ENCODE measurements around the gene OR1N2.
"Not testable (repeated sequence)": the region's sequence is repeated elsewhere in the genome, so short reads cannot be mapped to it uniquely, and the experiment has no call there.

Gene OR1N2

DNA sequence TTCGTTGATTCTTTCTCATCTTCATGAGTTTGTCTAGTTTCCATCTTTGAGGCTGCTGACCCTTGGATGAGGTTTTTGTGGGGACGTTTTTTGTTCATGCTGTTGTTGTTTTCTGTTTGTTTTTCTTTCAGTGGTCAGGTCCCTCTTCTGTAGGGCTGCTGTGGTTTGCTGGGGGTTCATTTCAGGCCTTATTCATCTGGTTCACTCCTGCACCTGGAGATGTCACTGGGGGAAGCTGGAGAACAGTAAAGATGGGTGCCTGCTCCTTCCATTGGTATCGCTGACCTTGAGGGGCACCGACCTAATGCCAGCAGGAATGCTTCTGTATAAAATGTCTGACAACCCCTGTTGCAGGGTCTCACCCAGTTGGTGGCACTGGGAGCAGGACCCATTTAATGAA, 8.5 kb downstream of the OR1N2 start:
- TF ChIP-seq, protein P1, sequence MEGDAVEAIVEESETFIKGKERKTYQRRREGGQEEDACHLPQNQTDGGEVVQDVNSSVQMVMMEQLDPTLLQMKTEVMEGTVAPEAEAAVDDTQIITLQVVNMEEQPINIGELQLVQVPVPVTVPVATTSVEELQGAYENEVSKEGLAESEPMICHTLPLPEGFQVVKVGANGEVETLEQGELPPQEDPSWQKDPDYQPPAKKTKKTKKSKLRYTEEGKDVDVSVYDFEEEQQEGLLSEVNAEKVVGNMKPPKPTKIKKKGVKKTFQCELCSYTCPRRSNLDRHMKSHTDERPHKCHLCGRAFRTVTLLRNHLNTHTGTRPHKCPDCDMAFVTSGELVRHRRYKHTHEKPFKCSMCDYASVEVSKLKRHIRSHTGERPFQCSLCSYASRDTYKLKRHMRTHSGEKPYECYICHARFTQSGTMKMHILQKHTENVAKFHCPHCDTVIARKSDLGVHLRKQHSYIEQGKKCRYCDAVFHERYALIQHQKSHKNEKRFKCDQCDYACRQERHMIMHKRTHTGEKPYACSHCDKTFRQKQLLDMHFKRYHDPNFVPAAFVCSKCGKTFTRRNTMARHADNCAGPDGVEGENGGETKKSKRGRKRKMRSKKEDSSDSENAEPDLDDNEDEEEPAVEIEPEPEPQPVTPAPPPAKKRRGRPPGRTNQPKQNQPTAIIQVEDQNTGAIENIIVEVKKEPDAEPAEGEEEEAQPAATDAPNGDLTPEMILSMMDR (IDR thresholded peaks at IDR 0.05; ENCODE audit: control extremely low read depth, extremely low read depth, low read depth, missing control alignments), result no peak
- ChIA-PET POLR2A (no interaction called here), CTCF (no interaction called here)
- no peak for DNase-seq (ENCODE audit: extremely low spot score)

DNA sequence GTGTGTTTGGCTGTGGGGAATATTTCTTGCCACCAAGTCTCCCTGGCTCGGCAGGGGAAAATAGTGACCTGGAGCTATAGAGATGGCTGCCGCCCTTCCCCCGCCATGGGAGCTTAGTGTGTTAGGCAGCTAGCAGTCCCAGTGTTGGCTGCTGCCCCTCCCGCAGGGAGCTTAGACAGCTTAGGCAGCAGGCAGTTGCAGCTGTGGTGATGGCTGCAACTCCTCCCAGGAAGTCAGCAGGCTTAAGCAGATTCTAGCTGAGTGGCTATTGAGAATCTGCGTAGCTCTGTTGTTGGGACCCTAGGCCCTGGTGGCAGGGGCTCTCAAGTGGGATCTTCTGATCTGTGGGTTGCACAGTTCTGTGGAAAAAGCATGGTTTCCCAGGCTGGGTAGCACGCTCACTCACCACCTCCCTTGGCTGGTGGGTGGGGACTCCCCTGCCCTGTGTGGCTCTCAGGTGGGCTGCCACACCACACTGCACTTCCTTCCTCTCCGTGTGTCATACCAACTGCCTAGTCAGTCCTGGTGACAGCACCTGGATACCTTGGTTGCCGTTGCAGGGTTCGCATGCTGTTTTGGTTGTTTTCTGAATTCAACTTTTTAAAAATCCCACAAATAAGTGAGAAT, 9.3 kb downstream of the OR1N2 start:
- POLR2A ChIA-PET, result no interaction called here

DNA sequence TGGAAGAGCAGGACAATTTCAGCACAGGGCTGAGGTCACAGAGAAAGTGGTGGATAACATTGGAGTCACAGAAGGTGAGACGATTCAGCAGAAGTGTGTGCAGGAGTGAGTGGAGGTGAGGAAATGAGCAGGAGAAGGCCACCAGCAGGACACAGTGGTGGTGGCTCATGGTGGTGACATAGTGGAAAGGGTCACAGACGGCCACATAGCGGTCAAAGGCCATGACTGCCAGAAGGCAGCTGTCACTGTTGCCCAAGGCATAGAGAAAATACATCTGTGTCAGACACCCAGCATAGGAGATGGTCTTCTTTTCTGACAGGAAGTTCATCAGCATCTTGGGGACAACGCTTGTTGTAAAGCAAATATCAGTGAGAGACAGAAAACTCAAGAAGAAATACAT, 15.0 kb downstream of the OR1N2 start:
- CTCF ChIA-PET, result no interaction called here
- POLR2A ChIA-PET, result no interaction called here
- DNase-seq (ENCODE audit: extremely low spot score), result no peak
- TF ChIP-seq, protein P1 (IDR thresholded peaks at IDR 0.05; ENCODE audit: control extremely low read depth, extremely low read depth, low read depth, missing control alignments), result no peak

More for the DNA sequence above, 9.3 kb downstream of the OR1N2 start:
- CTCF ChIA-PET, result no interaction called here
- TF ChIP-seq, protein P1 (IDR thresholded peaks at IDR 0.05; ENCODE audit: control extremely low read depth, extremely low read depth, low read depth, missing control alignments), result no peak
- DNase-seq (ENCODE audit: extremely low spot score), result no peak

DNA sequence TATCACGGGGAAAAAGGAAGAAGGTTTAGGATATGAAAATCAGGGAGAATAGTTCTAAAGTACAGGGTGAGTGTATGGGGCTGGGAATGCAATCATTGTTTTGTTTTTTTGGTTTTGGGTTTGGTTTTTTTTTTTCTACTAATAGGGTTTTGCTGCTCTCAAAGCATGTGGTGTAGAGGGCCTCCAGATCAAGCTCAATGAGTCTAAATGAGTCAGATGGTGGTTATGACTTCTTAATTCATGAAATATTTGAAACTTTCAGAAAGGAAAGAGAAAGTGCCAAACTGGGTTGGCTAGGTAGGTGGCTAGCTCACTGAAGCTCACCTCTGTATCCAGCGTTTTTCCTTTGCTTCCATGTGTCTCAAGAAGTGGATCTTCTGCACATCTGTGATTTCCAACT, 19.5 kb downstream of the OR1N2 start:
- TF ChIP-seq, protein P1 (IDR thresholded peaks at IDR 0.05; ENCODE audit: control extremely low read depth, extremely low read depth, low read depth, missing control alignments), result no peak
- no peak for DNase-seq (ENCODE audit: extremely low spot score)
- POLR2A ChIA-PET, result no interaction called here
- CTCF ChIA-PET, result interaction anchor here (0.9 to 1.7 kb wide), 3 partner anchors 8 to 206 kb away, joined by 3 to 4 read pairs (median 3); no protein-coding TSS in a partner anchor

DNA sequence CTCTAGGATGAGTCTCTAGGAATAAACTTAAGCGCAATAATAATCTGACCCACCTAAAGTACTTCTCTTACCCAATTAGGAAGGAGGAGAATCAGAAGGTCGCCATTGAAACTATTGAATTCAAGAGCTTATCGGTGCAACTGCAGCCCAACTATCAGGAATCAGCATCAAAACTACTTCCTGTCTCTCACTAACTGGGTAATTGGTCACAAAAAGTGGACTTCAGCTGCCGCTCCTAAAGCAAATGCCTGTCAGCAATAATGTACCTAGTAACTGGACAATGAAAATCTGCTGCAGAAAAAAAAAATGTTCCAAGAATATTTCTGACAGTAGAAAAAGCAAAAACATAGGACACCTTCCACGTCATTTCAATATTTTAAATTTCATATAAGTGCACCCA, 27.0 kb downstream of the OR1N2 start:
- DNase-seq (ENCODE audit: extremely low spot score), result no peak
- ChIA-PET CTCF (no interaction called here), POLR2A (no interaction called here)
- TF ChIP-seq, protein P1 (IDR thresholded peaks at IDR 0.05; ENCODE audit: control extremely low read depth, extremely low read depth, low read depth, missing control alignments), result no peak

DNA sequence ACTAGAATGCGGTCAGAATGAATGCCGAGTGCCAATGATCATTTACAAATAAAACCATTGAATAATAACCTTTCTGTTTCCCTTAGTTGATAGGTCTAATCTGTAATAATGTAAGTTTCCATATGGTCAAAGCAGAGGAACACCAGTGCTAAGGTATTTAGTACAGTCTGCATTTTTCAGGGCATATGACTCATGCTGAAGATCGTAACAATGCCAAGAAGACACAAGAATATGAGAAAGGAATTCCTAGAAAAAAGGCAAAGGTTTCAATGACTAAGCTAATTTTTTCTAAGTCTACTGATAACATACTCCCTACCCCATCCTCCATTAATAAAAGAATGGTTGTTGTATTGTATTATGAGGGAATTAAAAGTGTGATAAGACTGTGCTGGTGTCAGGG, 27.4 kb downstream of the OR1N2 start:
- DNase-seq (ENCODE audit: extremely low spot score), result no peak
- TF ChIP-seq, protein P1 (IDR thresholded peaks at IDR 0.05; ENCODE audit: control extremely low read depth, extremely low read depth, low read depth, missing control alignments), result no peak
- ChIA-PET CTCF (no interaction called here), POLR2A (no interaction called here)

DNA sequence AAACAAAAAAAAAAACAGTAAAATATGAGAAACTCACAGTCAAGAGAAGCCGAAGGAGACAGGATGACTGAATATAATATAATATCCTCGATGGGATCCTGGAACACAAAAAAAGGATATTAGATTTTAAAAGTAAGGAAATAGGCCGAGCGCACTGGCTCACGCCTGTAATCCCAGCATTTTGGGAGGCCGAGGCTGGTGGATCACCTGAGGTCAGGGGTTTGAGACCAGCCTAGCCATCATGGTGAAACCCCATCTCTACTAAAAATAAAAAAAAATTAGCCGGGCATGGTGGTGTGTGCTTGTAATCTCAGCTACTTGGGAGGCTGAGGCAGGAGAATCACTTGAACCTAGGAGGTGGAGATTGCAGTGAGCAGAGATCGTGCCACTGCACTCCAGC, 30.4 kb downstream of the OR1N2 start, which contains the start of gene OR1L8:
TSS of gene OR1L8 (minus strand) at position 101 of the 400 bp plus-strand sequence. CDS start 14,907 bp downstream, outside the sequence.
- CTCF ChIA-PET; DNase-seq (ENCODE audit: extremely low spot score); POLR2A ChIA-PET: not testable (repeated sequence)

Measured in GM10248 (cell line).